C4-2B (cell line): ENCODE results near the gene TPK1.

ENCODE experiments used
- H3K27ac ChIP-seq: fragments of 450-650 bp; 2 replicates; pipeline ENCODE4 v1.5.1; 2017
- ZFX ChIP-seq: fragments of 450-650 bp; IDR thresholded peaks from 2 replicates; pipeline ENCODE4 v1.6.1; 2017
- TF ChIP-seq, protein P1 (sequence below): fragments of 450-650 bp; conservative IDR thresholded peaks from 2 replicates; pipeline ENCODE4 v1.5.1; 2017; ENCODE audit warnings: mild to moderate bottlenecking

TPK1 gene

DNA sequence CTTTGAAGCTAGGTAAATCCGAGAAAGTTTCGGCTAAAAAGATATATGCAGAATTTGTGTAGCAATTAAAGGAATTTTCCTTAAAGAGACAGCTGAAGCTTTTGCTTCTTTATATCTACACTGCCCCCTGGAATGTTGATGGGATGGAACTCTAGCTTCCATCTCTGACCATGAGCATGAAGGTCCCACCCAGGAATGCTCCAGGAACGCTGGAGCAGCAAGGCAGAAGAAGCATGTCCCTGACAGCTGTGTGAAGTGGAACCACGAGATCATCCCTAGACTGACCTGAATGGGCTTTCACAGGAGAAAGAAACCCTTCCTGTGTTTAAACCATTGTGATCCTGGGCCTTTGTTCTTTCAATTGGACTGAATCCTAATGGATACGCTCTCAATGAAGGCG, 332.6 kb downstream of the TPK1 start:
- H3K27ac ChIP-seq = no peak overlapping the region
- TF ChIP-seq, protein P1, sequence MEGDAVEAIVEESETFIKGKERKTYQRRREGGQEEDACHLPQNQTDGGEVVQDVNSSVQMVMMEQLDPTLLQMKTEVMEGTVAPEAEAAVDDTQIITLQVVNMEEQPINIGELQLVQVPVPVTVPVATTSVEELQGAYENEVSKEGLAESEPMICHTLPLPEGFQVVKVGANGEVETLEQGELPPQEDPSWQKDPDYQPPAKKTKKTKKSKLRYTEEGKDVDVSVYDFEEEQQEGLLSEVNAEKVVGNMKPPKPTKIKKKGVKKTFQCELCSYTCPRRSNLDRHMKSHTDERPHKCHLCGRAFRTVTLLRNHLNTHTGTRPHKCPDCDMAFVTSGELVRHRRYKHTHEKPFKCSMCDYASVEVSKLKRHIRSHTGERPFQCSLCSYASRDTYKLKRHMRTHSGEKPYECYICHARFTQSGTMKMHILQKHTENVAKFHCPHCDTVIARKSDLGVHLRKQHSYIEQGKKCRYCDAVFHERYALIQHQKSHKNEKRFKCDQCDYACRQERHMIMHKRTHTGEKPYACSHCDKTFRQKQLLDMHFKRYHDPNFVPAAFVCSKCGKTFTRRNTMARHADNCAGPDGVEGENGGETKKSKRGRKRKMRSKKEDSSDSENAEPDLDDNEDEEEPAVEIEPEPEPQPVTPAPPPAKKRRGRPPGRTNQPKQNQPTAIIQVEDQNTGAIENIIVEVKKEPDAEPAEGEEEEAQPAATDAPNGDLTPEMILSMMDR = no peak
- no peak for TF ChIP-seq ZFX

DNA sequence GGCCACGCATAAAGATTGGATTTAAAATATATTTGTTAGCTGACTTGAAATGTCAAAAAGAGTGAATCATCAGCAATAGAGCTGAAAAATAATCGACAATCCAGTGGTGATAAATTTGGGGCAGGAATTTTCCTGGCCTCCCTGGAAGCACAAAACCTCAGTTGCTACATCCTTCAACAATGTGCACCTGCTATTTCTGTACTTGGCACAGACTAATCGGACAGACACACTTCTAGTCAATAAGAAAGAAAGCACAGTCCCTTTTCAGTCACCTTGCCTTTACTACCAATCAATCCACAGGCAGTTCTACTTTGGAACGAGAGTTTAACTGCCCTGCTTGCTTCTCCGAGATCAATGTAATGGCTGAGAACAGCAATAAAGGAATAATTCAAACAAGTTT, 335.6 kb downstream of the TPK1 start:
- TF ChIP-seq ZFX = no peak
- TF ChIP-seq, protein P1 = no peak
- H3K27ac ChIP-seq = no peak overlapping the region

DNA sequence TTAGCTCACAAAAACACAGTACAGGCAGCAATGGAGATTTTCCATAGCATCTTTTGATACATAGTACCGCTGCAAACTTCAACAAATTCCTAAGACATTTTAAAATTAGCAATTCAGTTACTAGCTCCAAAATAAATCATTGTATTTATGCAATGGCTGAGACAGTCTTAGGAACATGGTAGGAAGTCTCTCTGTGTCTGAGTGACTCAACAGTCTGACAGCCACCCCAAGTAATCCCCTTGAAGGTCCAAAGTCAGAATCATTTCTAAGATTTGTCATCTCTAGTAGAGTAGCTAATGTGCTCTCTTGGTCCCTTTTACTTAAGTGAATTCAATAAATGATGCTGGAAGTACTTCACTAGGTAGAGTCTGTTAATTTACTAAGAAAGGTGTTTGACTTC, 338.6 kb downstream of the TPK1 start:
- H3K27ac ChIP-seq = no peak overlapping the region
- TF ChIP-seq, protein P1 = no peak
- no peak for TF ChIP-seq ZFX

DNA sequence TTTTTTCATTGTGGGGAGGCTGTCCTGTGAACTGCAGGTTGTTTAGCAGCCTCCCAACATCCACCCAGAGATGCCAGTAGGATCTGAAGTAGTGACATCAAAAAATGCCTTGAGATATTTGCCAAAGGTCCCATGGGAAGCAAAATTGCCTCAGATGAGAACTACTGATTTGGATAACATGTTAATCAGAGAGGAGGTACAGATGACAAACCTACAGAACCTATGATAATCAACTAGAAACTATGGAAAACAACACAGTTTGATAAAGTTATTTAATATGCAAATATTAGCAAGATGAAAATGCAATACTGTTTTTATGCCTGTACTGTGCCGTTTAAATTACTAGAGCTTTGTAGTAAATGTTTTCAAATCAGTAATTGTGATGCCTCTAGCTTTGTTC, 341.5 kb downstream of the TPK1 start:
- H3K27ac ChIP-seq = no peak overlapping the region
- TF ChIP-seq, protein P1 = no peak
- TF ChIP-seq ZFX = no peak

DNA sequence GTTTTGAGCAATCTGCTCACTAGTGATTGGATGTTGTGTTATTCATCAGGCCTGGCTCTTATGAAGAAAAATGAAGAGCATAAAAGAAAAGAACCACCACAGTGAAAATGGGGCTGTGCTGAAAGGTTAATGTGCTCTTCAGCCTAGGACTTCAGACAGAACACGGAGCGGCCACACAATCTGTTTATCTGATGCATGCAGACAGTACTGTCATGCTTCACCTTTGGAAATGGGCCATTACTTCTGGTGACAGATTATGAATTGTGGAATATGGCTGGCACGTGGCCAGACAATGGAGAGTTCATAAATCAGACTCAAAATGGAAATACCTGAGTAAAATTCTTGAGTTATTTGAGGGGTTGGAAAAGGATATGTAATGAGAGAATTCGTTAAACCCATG, 346.3 kb downstream of the TPK1 start:
- TF ChIP-seq, protein P1 = no peak
- TF ChIP-seq ZFX = no peak
- no peak overlapping the region for H3K27ac ChIP-seq

DNA sequence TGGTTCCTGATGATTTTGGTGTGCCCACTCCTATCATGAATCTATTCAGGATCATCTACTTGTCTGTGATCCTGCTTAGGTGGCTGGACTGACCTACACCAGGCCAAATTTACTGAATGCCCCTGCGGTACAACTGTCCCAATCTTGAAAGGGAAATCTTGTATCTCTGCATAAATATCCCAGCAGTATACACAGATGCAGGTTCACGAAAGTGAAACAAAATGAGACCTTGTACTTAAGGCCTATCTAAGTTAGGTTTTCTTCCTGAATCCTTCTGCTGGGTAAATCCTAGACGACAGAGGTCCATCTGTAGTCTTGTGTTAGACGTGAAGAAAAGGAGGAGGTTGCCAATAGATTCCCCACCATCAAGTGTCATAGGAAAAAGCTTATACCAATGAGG, 346.9 kb downstream of the TPK1 start:
- no peak for TF ChIP-seq ZFX
- TF ChIP-seq, protein P1 = no peak
- no peak overlapping the region for H3K27ac ChIP-seq

DNA sequence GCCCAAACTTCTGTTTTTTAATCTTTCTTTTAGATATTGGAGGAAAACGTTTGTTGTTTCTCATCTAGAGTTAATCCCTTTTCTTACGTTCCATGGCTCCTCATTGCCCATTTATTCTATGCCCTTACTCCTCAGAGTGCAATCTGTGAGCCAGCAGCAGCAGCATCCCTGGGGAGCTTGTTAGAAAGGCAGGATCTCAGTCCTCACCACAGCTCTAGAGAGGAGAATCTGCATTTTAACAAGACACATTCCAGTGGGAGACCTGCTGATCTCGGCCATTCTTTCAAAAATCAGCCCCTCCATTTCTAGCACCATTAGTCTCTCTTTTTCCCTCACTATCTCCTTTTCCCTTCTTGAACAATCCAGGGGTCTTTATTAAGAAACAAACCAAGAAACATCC, 348.0 kb downstream of the TPK1 start:
- no peak overlapping the region for H3K27ac ChIP-seq
- TF ChIP-seq ZFX = no peak
- TF ChIP-seq, protein P1 = no peak
